HepG2 (cell line): Measurements from ENCODE around the gene COG1. TPM values are rescaled to one million over a fixed set of nuclear protein-coding genes. Genes with fewer than 3 reads are reported as not detected.

Experiments used
- AGO1 ChIP-seq: fragments of 200-400 bp; formaldehyde crosslinking; IDR thresholded peaks from 2 replicates; pipeline ENCODE4 v1.6.1; 2017; ENCODE audit warnings: mild to moderate bottlenecking, low read depth, low read length, moderate library complexity; ENCODE audit not compliant: poor library complexity, severe bottlenecking
- CREB1 ChIP-seq, 2 experiments: fragments of 450-650 bp in 1 of 2; IDR thresholded peaks; 2 replicates each; pipeline ENCODE4 v1.6.1; 2016 to 2017; ENCODE audit warnings: control low read depth in 1 of 2, mild to moderate bottlenecking in 1 of 2, missing compliant biosample characterization in 1 of 2, missing genetic modification characterization in 1 of 2
- ELF3 ChIP-seq: IDR thresholded peaks from 2 replicates; pipeline ENCODE4 v1.6.1; 2016; ENCODE audit warnings: missing genetic modification reagents, missing compliant biosample characterization
- ETV6 ChIP-seq: sonication (generic); formaldehyde crosslinking; conservative IDR thresholded peaks from 2 replicates; pipeline ENCODE4 v1.4.0; 2020; ENCODE audit warnings: missing genetic modification reagents
- GABPA ChIP-seq, 2 experiments: IDR thresholded peaks; 2 replicates each; pipeline ENCODE4 v1.6.1; 2011 to 2016; ENCODE audit warnings: low read depth in 2 of 2, low read length in 1 of 2, missing biosample characterization in 1 of 2, missing genetic modification characterization in 1 of 2
- HOXA3 ChIP-seq: sonication (generic); formaldehyde crosslinking; IDR thresholded peaks from 2 replicates; pipeline ENCODE4 v1.5.0; 2020; ENCODE audit warnings: missing genetic modification reagents
- IKZF5 ChIP-seq: IDR thresholded peaks from 2 replicates; pipeline ENCODE4 v1.6.1; 2018; ENCODE audit warnings: missing genetic modification reagents, mild to moderate bottlenecking, missing compliant biosample characterization
- IRF2 ChIP-seq: IDR thresholded peaks from 2 replicates; pipeline ENCODE4 v1.6.1; 2018; ENCODE audit warnings: missing genetic modification reagents, missing compliant biosample characterization
- ISL2 ChIP-seq: sonication (generic); formaldehyde crosslinking; IDR thresholded peaks from 2 replicates; pipeline ENCODE4 v1.5.0; 2020; ENCODE audit warnings: missing genetic modification reagents
- KDM2A ChIP-seq: sonication (generic); formaldehyde crosslinking; IDR thresholded peaks from 2 replicates; pipeline ENCODE4 v1.4.0; 2020; ENCODE audit warnings: low read depth, missing genetic modification reagents, borderline replicate concordance
- NAIF1 ChIP-seq: sonication (generic); formaldehyde crosslinking; IDR thresholded peaks from 2 replicates; pipeline ENCODE4 v1.5.0; 2020; ENCODE audit warnings: mild to moderate bottlenecking, missing genetic modification reagents, borderline replicate concordance
- PREB ChIP-seq: sonication (generic); formaldehyde crosslinking; IDR thresholded peaks from 2 replicates; pipeline ENCODE4 v1.4.0; 2020; ENCODE audit warnings: missing genetic modification reagents
- RBM39 ChIP-seq: fragments of 200-400 bp; formaldehyde crosslinking; IDR thresholded peaks from one replicate; pipeline ENCODE4 v1.6.1; 2018; ENCODE audit warnings: antibody characterized with exemption, mild to moderate bottlenecking, low read depth, low read length; ENCODE audit not compliant: poor library complexity, severe bottlenecking
- RXRA ChIP-seq: sonication (generic); formaldehyde crosslinking; IDR thresholded peaks from 2 replicates; pipeline ENCODE4 v1.5.1; 2020; ENCODE audit warnings: missing genetic modification reagents
- SP140L ChIP-seq: sonication (generic); formaldehyde crosslinking; IDR thresholded peaks from 2 replicates; pipeline ENCODE4 v1.4.0; 2020; ENCODE audit warnings: missing genetic modification reagents, borderline replicate concordance
- ZBTB33 ChIP-seq: sonication (generic); formaldehyde crosslinking; IDR thresholded peaks from 2 replicates; pipeline ENCODE4 v1.4.0; 2020; ENCODE audit warnings: missing genetic modification reagents
- ZGPAT ChIP-seq: IDR thresholded peaks from 2 replicates; pipeline ENCODE4 v1.6.1; 2016; ENCODE audit warnings: mild to moderate bottlenecking
- ZNF331 ChIP-seq: sonication (generic); formaldehyde crosslinking; IDR thresholded peaks from 2 replicates; pipeline ENCODE4 v1.4.0; 2020; ENCODE audit warnings: missing genetic modification reagents
- ZNF639 ChIP-seq: conservative IDR thresholded peaks from 2 replicates; pipeline ENCODE4 v1.6.1; 2018; ENCODE audit warnings: missing genetic modification reagents
- ZNF704 ChIP-seq: sonication (generic); formaldehyde crosslinking; IDR thresholded peaks from 2 replicates; pipeline ENCODE4 v1.8.1; 2023; ENCODE audit warnings: mild to moderate bottlenecking, inconsistent platforms, moderate library complexity, missing genetic modification reagents, borderline replicate concordance
- polyA plus RNA-seq, 8 experiments: library from polyadenylated mRNA; depleted of rRNA in 3 of 8; stranded (reverse) in 7 of 8; unstranded in 1 of 8; fragments of >200 nt; fragmentation: Illumina TruSeq in 4 of 8; extraction: Trizol in 4 of 8; gene quantifications; 2 replicates each; pipeline versions ENCODE4 v1.2.1 to v1.2.3, GENCODE V29; 2011 to 2016; ENCODE audit warnings: low read depth in 4 of 8, missing spikeins in 1 of 8, mixed read lengths in 1 of 8; ENCODE audit not compliant: insufficient read depth in 1 of 8
- total RNA-seq, 5 experiments: library from RNA; depleted of rRNA; stranded (reverse); fragments of >200 nt; fragmentation: Illumina TruSeq; extraction: Trizol; gene quantifications; 2 replicates each; pipeline ENCODE4 v1.2.3, GENCODE V29; 2016; ENCODE audit warnings: low read depth in 1 of 5

COG1 gene
- total and polyA plus RNA-seq, 2 of the 13 experiments (the other 11 are each of a cell fraction or from before 2014, with no cell fraction given) = 36.6 to 39.7 TPM

- TF ChIP-seq RXRA = peak; percentile 32; the same call in 1 of the 2 replicates
- TF ChIP-seq IRF2 (CRISPR knock-in tag) = no peak
- 0 out of 2 replicates have a peak, but pooled peaks have one; percentile 6 for TF ChIP-seq ELF3 (CRISPR knock-in tag)
- peak; percentile 76 for TF ChIP-seq ETV6 (CRISPR knock-in tag)
- no peak for TF ChIP-seq ZNF704 (CRISPR knock-in tag)
- peak; percentile 91 for TF ChIP-seq KDM2A (CRISPR knock-in tag)
- TF ChIP-seq ZGPAT (CRISPR knock-in tag) = peak; percentile 71; the same call in 1 of the 2 replicates
- TF ChIP-seq ZNF331 (CRISPR knock-in tag) = no peak; the same call in 1 of the 2 replicates
- peak; percentile 45; the same call in 1 of the 2 replicates for TF ChIP-seq IKZF5 (CRISPR knock-in tag)
- no peak for TF ChIP-seq AGO1
- no peak for TF ChIP-seq CREB1 (IDR thresholded peaks at IDR 0.05)
- no peak for TF ChIP-seq CREB1 (CRISPR knock-in tag; IDR thresholded peaks at IDR 0.05)
- TF ChIP-seq ISL2 (CRISPR knock-in tag) = peak; percentile 11
- TF ChIP-seq NAIF1 (CRISPR knock-in tag) = 0 out of 2 replicates have a peak, but pooled peaks have one; percentile 34
- peak; percentile 67; the same call in 1 of the 2 replicates for TF ChIP-seq PREB (CRISPR knock-in tag)
- no peak; the same call in 1 of the 2 replicates for TF ChIP-seq ZNF639 (CRISPR knock-in tag)
- no peak for TF ChIP-seq GABPA (IDR thresholded peaks at IDR 0.05; ENCODE audit: low read depth, low read length)
- no peak for TF ChIP-seq GABPA (CRISPR knock-in tag; IDR thresholded peaks at IDR 0.05; ENCODE audit: low read depth)
- peak; percentile 16 for TF ChIP-seq RBM39
- no peak for TF ChIP-seq ZBTB33 (CRISPR knock-in tag)
- no peak; the same call in 1 of the 2 replicates for TF ChIP-seq HOXA3 (CRISPR knock-in tag)
- TF ChIP-seq SP140L = no peak; the same call in 1 of the 2 replicates
These were observed 505 bp upstream of the COG1 start (continued) for GRCh38 chr17:73192206-73192893.
